DOHH2 (cell line): Measurements from ENCODE around the gene ITGA4.

Source experiments
- CTCF ChIP-seq: fragments of 200-600 bp; sonication (generic); IDR thresholded peaks from one replicate; pipeline ENCODE4 v1.5.1; 2014; ENCODE audit warnings: antibody characterized with exemption, mild to moderate bottlenecking, low read depth, low read length; ENCODE audit not compliant: poor library complexity, severe bottlenecking
- EZH2phosphoT487 ChIP-seq: fragments of 200-600 bp; sonication (generic); IDR thresholded peaks from 2 replicates; pipeline ENCODE4 v1.6.1; 2017; ENCODE audit warnings: borderline replicate concordance, mild to moderate bottlenecking, antibody characterized with exemption, low read length, moderate library complexity, mixed read lengths

- TF ChIP-seq CTCF (no peak), EZH2phosphoT487 (no peak)
Measured at GRCh38 chr2:181474222-181474881, 17.2 kb downstream of the ITGA4 start.
